Body of pancreas (tissue), 4 donors: ENCODE results near the gene S1PR1. TPM values are rescaled to one million over a fixed set of nuclear protein-coding genes. Genes with fewer than 3 reads are reported as not detected.

ENCODE experiments used
- ATAC-seq: fragments of 150-250 bp; one replicate; pipeline ENCODE4 v1.9.1; 2016
- DNase-seq, 4 donors: peaks; one replicate each; pipeline ENCODE4 v3.0.0-alpha.2; 2019
- H3K27ac ChIP-seq, 4 donors: fragments of 200-600 bp; sonication (generic); 1 replicate in 3 of 4; 2 replicates in 1 of 4; pipeline versions ENCODE4 v1.5.1 to v1.6.1; 2016 to 2019; ENCODE audit warnings: mild to moderate bottlenecking in 1 of 4, mixed read lengths in 1 of 4, moderate library complexity in 1 of 4
- H3K27me3 ChIP-seq, 2 donors: fragments of 200-600 bp; sonication (generic); one replicate each; pipeline ENCODE4 v1.6.0; 2016; ENCODE audit warnings: mild to moderate bottlenecking in 1 of 2
- H3K36me3 ChIP-seq, 2 donors: fragments of 200-600 bp; sonication (generic); replicated peaks in 1 of 2; 2 replicates each; pipeline ENCODE4 v1.5.1; 2016; ENCODE audit warnings: low read depth in 2 of 2; ENCODE audit not compliant: insufficient read depth in 1 of 2
- H3K4me1 ChIP-seq: fragments of 200-600 bp; sonication (generic); one replicate; pipeline ENCODE4 v1.6.0; 2016
- H3K4me3 ChIP-seq, 2 donors: fragments of 200-600 bp; sonication (generic); 1 replicate in 1 of 2; 2 replicates in 1 of 2; pipeline ENCODE4 v1.5.1; 2016 to 2019
- H3K9me3 ChIP-seq, 3 donors: fragments of 200-600 bp; sonication (generic); 1 replicate in 2 of 3; 2 replicates in 1 of 3; pipeline ENCODE4 v1.5.1; 2016
- CTCF ChIP-seq, 7 experiments: fragments of 450-650 bp in 4 of 7; fragments of 200-600 bp in 3 of 7; sonication (generic) in 3 of 7; IDR thresholded peaks; one replicate each; pipeline ENCODE4 v1.5.1; 2016 to 2019; ENCODE audit warnings: antibody characterized with exemption in 7 of 7
- POLR2A ChIP-seq, 3 donors: fragments of 450-650 bp; IDR thresholded peaks; one replicate each; pipeline ENCODE4 v1.6.1; 2016; ENCODE audit warnings: antibody characterized with exemption in 3 of 3, mild to moderate bottlenecking in 2 of 3
- WGBS, 2 donors: methylation state at CpG; one replicate each; pipeline ENCODE4 v1.1.5; 2017; 5-methylcytosine and 5-hydroxymethylcytosine counted together
- intact Hi-C: fragments of 100-400 bp; cut with DNase I; formaldehyde crosslinking; loops from one replicate; pipeline ENCODE4 v1.15.1; 2023
- total RNA-seq, 2 donors: library from RNA; depleted of rRNA; stranded (reverse); fragments of >200 nt; gene quantifications; one replicate each; pipeline ENCODE4 v1.1.0, GENCODE V29; 2016

S1PR1 gene
- total RNA-seq, 2 donors from 2014 or later = 10.1 to 11.5 TPM

GRCh38 chr1:101244842-101245241 lies 8.0 kb downstream of the S1PR1 start:
- intact Hi-C loops = no loop called here
- DNase-seq = no peak
- H3K27ac ChIP-seq = no peak overlapping the region

DNA sequence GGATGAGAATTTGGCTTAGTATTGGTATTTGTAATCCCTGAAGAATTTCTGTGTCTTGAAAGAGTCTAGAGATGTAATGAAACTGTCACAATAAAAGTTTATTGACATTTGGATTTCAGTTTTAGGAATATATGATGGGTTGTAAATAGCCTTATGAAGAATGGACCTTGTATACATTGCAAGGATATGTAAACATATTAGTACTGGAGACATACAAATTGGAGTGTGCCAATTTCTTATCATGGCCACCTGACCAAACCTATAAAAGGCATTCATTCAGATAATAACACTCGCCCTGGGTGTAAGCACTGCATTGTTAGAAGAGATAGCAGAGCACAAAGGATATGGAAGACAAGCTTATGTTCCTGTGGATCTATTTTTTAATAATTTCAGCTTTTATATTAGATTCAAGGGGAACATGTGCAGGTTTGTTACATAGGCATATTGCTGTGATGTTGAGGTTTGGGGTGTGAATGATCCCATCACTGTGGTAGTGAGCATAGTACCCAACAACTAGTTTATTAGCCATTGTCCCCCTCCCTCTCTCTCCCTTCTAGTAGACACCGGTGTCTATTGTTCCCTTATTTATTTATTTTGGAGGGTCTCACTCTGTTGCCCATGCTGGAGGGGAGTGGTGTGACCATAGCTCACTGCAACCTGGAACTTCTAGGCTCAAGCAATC lies 8.6 kb downstream of the S1PR1 start:
- ATAC-seq (no peak), DNase-seq (no peak)
- Histone ChIP-seq H3K27me3 (no peaks in the 10 kb centered on the region), H3K4me1 (no peaks in the 10 kb centered on the region), H3K27ac (no peak overlapping the region), H3K36me3 (no peaks in the 10 kb centered on the region), H3K4me3 (no peak overlapping the region), H3K9me3 (no peaks in the 10 kb centered on the region)
- TF ChIP-seq POLR2A (IDR thresholded peaks at IDR 0.05) (no peak), CTCF (IDR thresholded peaks at IDR 0.05) (no peak)
- intact Hi-C loops = no loop called here
- 42 to 44% methylated on average over 2 of the region's 2 CpGs for WGBS, 2 donors

More at GRCh38 chr1:101244842-101245241, 8.0 kb downstream of the S1PR1 start:
- H3K9me3 ChIP-seq = no peaks in the 10 kb centered on the region
- WGBS, 2 donors = 48 to 64% methylated on average over 5 of the region's 5 CpGs
- ATAC-seq = no peak
- TF ChIP-seq POLR2A (IDR thresholded peaks at IDR 0.05) (no peak), CTCF (IDR thresholded peaks at IDR 0.05) (no peak)
- no peak overlapping the region for H3K4me3 ChIP-seq
- no peaks in the 10 kb centered on the region for H3K36me3 ChIP-seq
- H3K27me3 ChIP-seq = no peaks in the 10 kb centered on the region
- H3K4me1 ChIP-seq = no peaks in the 10 kb centered on the region

- DNase-seq (no peak), ATAC-seq (no peak)
- TF ChIP-seq POLR2A (IDR thresholded peaks at IDR 0.05) (no peak), CTCF (IDR thresholded peaks at IDR 0.05) (no peak)
- Histone ChIP-seq H3K4me3 (no peak overlapping the region), H3K9me3 (no peaks in the 10 kb centered on the region), H3K36me3 (no peaks in the 10 kb centered on the region), H3K27ac (no peak overlapping the region), H3K27me3 (no peaks in the 10 kb centered on the region), H3K4me1 (no peaks in the 10 kb centered on the region)
- 50 to 53% methylated on average over 6 of the region's 6 CpGs for WGBS, 2 donors
- intact Hi-C loops = no loop called here
Measured at GRCh38 chr1:101247404-101248287, 10.8 kb downstream of the S1PR1 start.

GRCh38 chr1:101250222-101250621 lies 13.4 kb downstream of the S1PR1 start:
- ATAC-seq = no peak
- intact Hi-C loops = no loop called here
- 71 to 77% methylated on average over 3 of the region's 3 CpGs for WGBS, 2 donors

More at GRCh38 chr1:101250222-101250621, 13.4 kb downstream of the S1PR1 start:
- no peaks in the 10 kb centered on the region for H3K9me3 ChIP-seq
- no peaks in the 10 kb centered on the region for H3K27me3 ChIP-seq
- H3K4me1 ChIP-seq = no peaks in the 10 kb centered on the region
- H3K36me3 ChIP-seq = no peaks in the 10 kb centered on the region
- H3K27ac ChIP-seq = no peak overlapping the region
- H3K4me3 ChIP-seq = no peak overlapping the region
- no peak for TF ChIP-seq CTCF (IDR thresholded peaks at IDR 0.05)
- no peak for TF ChIP-seq POLR2A (IDR thresholded peaks at IDR 0.05)
- no peak for DNase-seq
